GM10266 (cell line): ENCODE data around the gene POLR2J.

Source experiments
- DNase-seq: peaks from one replicate; pipeline ENCODE4 v3.0.0; 2012; ENCODE audit errors: extremely low spot score
- TF ChIP-seq, protein P1 (sequence below): IDR thresholded peaks from 2 replicates; pipeline ENCODE4 v1.5.1; 2012; ENCODE audit warnings: mild to moderate bottlenecking, low read depth; ENCODE audit not compliant: control insufficient read depth, insufficient read depth; ENCODE audit errors: missing control alignments

Gene POLR2J

DNA sequence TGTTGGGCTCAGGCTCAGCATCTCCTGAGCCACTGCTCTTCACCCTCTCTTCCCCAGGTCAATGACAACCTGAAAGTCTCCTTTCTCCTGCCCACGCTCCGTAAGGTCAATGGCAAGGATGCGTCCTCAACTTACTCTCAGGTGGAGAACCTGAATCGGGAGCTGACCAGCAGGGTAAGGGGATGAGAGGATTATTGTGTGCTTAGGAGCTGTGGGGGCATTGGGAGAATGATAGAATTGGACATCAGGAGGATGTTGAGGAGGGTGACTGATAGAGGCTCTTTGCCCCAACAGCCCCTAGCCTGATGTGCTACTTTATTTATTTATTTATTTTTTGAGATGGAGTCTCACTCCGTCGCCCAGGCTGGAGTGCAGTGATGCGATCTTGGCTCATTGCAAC is 12.6 kb downstream of the POLR2J start:
- no peak for DNase-seq
- TF ChIP-seq, protein P1, sequence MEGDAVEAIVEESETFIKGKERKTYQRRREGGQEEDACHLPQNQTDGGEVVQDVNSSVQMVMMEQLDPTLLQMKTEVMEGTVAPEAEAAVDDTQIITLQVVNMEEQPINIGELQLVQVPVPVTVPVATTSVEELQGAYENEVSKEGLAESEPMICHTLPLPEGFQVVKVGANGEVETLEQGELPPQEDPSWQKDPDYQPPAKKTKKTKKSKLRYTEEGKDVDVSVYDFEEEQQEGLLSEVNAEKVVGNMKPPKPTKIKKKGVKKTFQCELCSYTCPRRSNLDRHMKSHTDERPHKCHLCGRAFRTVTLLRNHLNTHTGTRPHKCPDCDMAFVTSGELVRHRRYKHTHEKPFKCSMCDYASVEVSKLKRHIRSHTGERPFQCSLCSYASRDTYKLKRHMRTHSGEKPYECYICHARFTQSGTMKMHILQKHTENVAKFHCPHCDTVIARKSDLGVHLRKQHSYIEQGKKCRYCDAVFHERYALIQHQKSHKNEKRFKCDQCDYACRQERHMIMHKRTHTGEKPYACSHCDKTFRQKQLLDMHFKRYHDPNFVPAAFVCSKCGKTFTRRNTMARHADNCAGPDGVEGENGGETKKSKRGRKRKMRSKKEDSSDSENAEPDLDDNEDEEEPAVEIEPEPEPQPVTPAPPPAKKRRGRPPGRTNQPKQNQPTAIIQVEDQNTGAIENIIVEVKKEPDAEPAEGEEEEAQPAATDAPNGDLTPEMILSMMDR = no peak

DNA sequence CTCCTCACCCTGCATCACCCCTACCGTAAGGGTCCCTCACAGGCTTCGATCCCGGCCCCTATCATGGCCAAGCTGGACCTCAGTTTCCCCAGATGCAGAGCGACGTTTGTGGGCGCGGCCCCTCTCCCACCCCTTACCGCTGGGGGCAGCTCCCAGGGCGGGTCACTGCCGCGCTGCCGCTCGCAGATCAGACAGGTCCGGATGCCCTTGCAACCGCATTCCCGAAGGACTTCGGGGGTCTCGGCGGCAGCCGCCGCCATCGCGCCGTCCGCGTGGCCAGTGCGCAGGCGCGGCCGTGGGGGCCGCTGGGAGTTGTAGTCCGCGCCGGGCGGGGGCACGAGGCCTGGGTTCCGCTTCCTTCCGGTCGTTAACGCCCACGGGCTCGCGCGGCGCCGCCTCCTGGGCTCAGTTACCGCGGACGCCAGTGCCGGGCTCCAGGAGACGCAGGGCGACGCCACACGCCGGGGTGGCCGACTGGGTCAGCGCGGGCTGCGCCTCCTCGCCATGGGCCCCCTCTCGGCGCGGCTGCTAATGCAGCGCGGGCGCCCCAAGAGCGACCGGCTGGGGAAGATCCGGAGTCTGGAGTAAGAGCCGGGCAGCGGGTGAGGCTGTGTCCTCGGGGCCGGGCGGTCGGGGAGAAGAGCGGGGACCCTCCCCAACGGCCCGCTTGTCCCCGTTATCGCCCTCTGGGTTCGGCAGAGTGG is 14.0 kb downstream of the POLR2J start, which contains the start of the genes ALKBH4 and LRWD1:
ALKBH4 (minus strand) TSS at position 287 of the 704 bp plus-strand sequence; CDS start at position 260, 27 bp downstream.
LRWD1 (plus strand) TSS at position 408 of the 704 bp plus-strand sequence; CDS start at position 505, 97 bp downstream.
- DNase-seq = peak; percentile 100
- TF ChIP-seq, protein P1 = peak; percentile 41

DNA sequence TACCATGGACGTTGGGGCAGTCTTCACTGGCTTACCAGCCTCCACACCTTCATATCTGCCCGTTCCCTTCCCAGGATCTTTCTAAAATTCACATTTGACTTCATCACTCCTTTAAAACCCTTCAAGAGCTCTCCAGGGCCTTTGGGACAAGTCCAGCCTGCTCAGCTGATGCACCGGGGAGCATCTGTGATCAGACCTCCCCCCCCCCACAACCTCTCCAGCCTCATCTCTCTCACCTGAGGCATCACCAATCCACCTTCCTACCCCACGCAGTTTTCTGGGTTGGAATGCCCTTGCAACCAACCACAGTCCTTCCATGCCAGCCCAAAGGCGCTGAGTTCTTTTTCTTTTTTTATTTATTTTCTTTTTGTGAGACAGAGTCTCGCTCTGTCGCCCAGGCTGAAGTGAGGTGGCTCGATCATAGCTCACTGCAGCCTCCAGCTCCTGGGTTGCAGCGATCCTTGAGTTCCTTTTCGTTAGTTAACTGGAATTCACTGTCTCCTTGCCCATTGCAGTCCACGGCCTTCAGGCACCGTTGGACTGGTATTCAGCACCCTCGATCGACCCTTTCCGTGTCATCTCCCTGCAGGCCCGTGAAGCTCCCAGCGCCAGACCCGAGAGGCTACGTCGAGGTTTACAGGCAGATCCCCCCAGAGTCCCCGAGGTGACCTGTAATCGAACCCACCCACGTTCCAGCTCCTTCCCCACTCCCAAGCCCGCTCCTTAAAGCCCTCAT is 14.7 kb downstream of the POLR2J start:
- TF ChIP-seq, protein P1 = no peak
- peak; percentile 52 for DNase-seq

DNA sequence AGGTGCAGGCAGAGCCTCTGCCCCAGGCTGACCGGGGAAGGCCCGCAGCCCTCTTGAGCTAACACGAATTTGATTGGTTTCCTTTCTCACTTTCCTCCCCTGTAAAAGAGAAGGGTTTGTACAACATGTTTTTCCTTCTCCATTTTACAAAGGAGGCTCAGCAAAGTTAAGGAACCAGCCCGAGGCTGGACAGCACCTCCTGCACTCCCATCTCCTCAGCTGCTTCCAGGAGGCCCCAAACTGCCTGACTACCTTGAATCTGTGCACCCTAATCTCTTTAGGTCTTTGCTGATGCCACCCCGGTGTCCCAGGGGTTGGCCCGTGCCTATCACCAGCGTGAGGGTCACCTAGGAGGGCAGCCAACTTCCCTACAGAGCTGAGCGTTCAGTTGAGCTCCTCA is 18.3 kb downstream of the POLR2J start:
- TF ChIP-seq, protein P1 = no peak
- DNase-seq = no peak

DNA sequence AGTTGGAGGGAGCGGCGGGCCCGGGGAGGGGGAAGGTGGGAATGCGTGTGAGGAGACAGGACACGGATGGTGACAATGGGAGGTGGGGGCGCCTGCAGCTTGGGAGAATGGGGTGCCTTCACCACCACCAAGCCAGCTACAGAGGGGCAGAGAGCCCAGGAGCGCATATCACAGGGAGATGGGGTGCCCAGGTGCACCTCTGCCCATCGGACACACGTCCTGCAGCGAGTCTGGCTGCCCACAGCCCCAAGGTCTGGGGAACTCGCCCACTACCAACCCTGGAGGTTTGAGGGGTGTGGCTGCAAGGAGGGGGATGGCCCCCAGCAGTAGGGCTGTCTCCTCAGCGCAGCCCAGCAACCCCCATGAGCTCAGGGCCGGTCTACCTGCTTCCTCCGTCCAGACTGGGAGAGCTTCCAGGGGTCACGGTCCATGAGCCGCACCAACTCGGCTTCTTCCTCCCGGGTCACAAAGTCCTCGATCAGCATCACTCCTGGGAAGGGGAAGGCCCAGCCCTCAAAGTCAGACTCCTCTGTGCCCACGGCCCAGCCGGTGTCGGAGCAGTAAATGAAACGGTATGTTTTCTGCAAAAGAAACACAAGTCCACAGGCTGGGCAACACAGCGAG is 19.4 kb downstream of the POLR2J start:
- no peak for DNase-seq
- TF ChIP-seq, protein P1 = no peak

DNA sequence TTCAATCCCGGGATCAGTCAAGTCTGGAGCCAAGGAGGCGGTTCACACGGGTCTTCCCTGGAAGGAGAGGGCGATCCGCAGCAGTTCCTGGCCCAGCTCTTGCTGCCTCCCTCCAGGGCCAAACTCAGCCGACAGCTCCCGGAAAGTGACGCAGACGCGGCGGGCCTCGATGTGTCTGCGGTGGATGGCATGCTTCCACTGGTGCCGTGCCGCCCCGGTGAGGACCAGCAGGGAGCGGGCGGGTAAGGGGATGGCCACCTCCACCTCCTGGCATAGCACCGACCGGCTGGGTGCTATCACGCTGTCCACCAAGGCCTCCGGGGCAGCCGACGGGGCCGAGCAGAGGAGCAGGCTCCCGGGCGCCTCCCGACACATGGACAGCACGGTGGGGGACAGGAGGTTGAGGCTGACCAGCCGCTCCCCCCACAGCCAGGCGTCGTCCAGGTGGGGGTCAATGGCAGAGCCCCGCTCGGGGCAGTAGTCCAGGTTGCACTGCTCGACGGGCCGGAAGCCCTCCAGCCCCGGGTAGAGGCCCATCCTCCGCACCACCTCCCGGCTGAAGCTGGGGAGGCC is 21.3 kb downstream of the POLR2J start:
- DNase-seq = no peak
- TF ChIP-seq, protein P1 = no peak

DNA sequence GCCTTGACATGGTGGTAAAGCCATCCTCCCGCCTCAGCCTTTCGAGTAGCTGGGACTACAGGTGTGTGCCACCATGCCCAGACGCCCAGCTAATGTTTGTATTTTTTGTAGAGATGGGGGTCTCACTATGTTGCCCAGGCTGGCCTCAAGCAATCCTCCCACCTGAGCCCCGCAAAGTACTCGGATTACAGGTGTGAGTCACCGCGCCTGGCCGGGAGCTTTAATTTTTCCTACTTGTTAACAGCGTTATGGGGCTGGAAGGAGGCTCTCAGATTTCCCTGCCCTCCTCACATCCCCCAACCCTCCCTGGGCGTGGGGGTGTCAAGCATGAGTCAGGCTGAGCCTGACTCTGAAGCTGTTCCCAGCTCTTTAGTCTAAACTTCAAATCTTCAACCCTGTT is 22.4 kb downstream of the POLR2J start:
- no peak for DNase-seq
- TF ChIP-seq, protein P1 = no peak
